Right lobe of liver (tissue), 4 donors: ENCODE data around the gene ARL13B.

Source experiments
- CTCF ChIP-seq, 4 donors: fragments of 200-600 bp in 3 of 4; fragments of 450-650 bp in 1 of 4; IDR thresholded peaks; one replicate each; pipeline versions ENCODE4 v1.5.1 to v1.8.0; 2016 to 2022; ENCODE audit warnings: antibody characterized with exemption in 4 of 4, mild to moderate bottlenecking in 2 of 4
- POLR2A ChIP-seq: fragments of 450-650 bp; IDR thresholded peaks from one replicate; pipeline ENCODE4 v1.6.1; 2017; ENCODE audit warnings: antibody characterized with exemption, mild to moderate bottlenecking
- donor health status: DM: no; HTN: no; CAD: no.
- donor health status: DM: no; HTN: no; CAD: no.
- donor health status: DM: no; HTN: yes; CAD: no.

DNA sequence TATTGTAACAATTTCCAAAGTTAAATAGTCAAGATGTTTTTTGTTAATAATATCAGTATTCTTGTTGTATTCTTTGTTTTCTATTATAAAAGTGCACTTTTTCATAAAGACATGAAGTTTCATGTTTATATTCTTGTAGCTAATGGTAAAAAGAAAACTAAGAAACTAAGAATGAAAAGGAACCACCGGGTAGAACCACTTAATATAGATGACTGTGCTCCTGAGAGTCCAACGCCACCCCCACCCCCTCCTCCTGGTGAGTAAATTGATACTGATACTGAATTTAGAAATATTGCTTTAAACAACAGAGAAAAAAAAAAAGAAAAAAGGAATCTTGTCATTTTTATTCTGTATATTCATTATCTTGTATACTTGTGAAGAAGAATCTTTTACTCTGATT, 69.3 kb downstream of the ARL13B start:
- TF ChIP-seq CTCF (IDR thresholded peaks at IDR 0.05): no peak
- no peak for TF ChIP-seq POLR2A
